HCT116 (cell line): ENCODE measurements around the gene L1CAM. TPM values are rescaled to one million over a fixed set of nuclear protein-coding genes. Genes with fewer than 3 reads are reported as not detected.

ENCODE experiments used
- ATAC-seq: fragments of 200-7000 bp; cut with Tn5 transposase; 2 replicates; pipeline ENCODE4 v1.9.1; 2020; ENCODE audit warnings: mild to moderate bottlenecking, moderate library complexity
- BruUV-seq: library from RNA; stranded (reverse); fragments of 400-500 nt; replicated peaks from 2 replicates; lab custom pipeline; 2021; lab: Mats Ljungman, UMichigan
- CTCF ChIA-PET: fragments of 300-600 bp; sonication (Branson Sonifier 250); formaldehyde crosslinking; loops from one replicate; lab custom pipeline; 2021; ENCODE audit warnings: antibody characterized with exemption; lab: Charles Lee
- POLR2A ChIA-PET: fragments of 300-600, 350-600 bp; sonication (Branson Sonifier 250); formaldehyde crosslinking; loops from one replicate; lab custom pipeline; 2021; ENCODE audit warnings: antibody characterized with exemption; lab: Charles Lee
- RAD21 ChIA-PET, 2 experiments: fragments of 300-600 bp; sonication (Branson Sonifier 250); formaldehyde crosslinking; loops; one replicate each; lab custom pipeline; 2023; ENCODE audit warnings: low total read pairs in 2 of 2; ENCODE audit not compliant: uncharacterized antibody in 2 of 2, unreplicated experiment in 2 of 2, low non-redundant PET in 1 of 2; lab: Charles Lee
- DNase-seq: peaks from one replicate; pipeline ENCODE4 v3.0.0-alpha.2; 2010; ENCODE audit warnings: low read depth, low spot score
- H2AFZ ChIP-seq: fragments of 200-600 bp; shearing (Covaris generic), sonication (generic); 2 replicates; pipeline ENCODE4 v1.6.1; 2017; ENCODE audit warnings: low read depth, mixed run types, mixed read lengths, antibody characterized with exemption, low read length; ENCODE audit not compliant: poor library complexity, severe bottlenecking
- H3K27ac ChIP-seq: 2 replicates; pipeline ENCODE4 v1.5.1; 2012; ENCODE audit warnings: low read depth, low read length
- H3K27me3 ChIP-seq: fragments of 200-600 bp; sonication (generic); 2 replicates; pipeline ENCODE4 v1.6.1; 2016; ENCODE audit warnings: mixed run types, low read length, mixed read lengths; ENCODE audit not compliant: insufficient read depth
- H3K36me3 ChIP-seq, 2 experiments: fragments of 200-500 bp in 1 of 2; fragments of 200-600 bp in 1 of 2; sonication (Bioruptor generic) in 1 of 2; sonication (generic) in 1 of 2; 2 replicates each; pipeline versions ENCODE4 v1.5.1 to v1.6.1; 2014 to 2016; ENCODE audit warnings: low read length in 2 of 2, inconsistent platforms in 1 of 2, mixed read lengths in 1 of 2, mixed run types in 1 of 2; ENCODE audit not compliant: insufficient read depth in 2 of 2, control insufficient read depth in 1 of 2
- H3K4me1 ChIP-seq, 2 experiments: fragments of 200-600 bp in 1 of 2; sonication (generic) in 1 of 2; 2 replicates each; pipeline versions ENCODE4 v1.5.1 to v1.6.1; 2012 to 2017; ENCODE audit warnings: low read length in 2 of 2, inconsistent platforms in 1 of 2, mild to moderate bottlenecking in 1 of 2, mixed read lengths in 1 of 2, mixed run types in 1 of 2, moderate library complexity in 1 of 2; ENCODE audit not compliant: insufficient read depth in 2 of 2, control insufficient read depth in 1 of 2
- H3K4me2 ChIP-seq: fragments of 200-600 bp; sonication (generic); 2 replicates; pipeline ENCODE4 v1.6.1; 2017; ENCODE audit warnings: mixed run types, low read length, mixed read lengths
- H3K4me3 ChIP-seq, 2 experiments: fragments of 200-600 bp in 1 of 2; sonication (generic) in 1 of 2; replicated peaks in 1 of 2; 2 replicates each; pipeline ENCODE4 v1.5.1; 2011 to 2016; ENCODE audit warnings: low read length in 2 of 2, control low read depth in 1 of 2, low read depth in 1 of 2, mild to moderate bottlenecking in 1 of 2, mixed read lengths in 1 of 2, mixed run types in 1 of 2
- H3K79me2 ChIP-seq: fragments of 200-600 bp; sonication (generic); 2 replicates; pipeline ENCODE4 v1.6.1; 2017; ENCODE audit warnings: mild to moderate bottlenecking, mixed run types, low read length, moderate library complexity, mixed read lengths; ENCODE audit not compliant: insufficient read depth
- H3K9ac ChIP-seq: fragments of 200-600 bp; sonication (generic); 2 replicates; pipeline ENCODE4 v1.6.1; 2016; ENCODE audit warnings: low read length, mixed read lengths
- H3K9me2 ChIP-seq: fragments of 200-600 bp; sonication (generic), shearing (Covaris generic); 2 replicates; pipeline ENCODE4 v1.6.1; 2017; ENCODE audit warnings: mixed run types, mild to moderate bottlenecking, moderate library complexity; ENCODE audit not compliant: insufficient read depth
- H3K9me3 ChIP-seq, 2 experiments: fragments of 200-500 bp in 1 of 2; fragments of 200-600 bp in 1 of 2; sonication (Bioruptor generic) in 1 of 2; sonication (generic) in 1 of 2; 2 replicates each; pipeline ENCODE4 v1.6.1; 2014 to 2017; ENCODE audit warnings: low read length in 2 of 2, mixed read lengths in 2 of 2, inconsistent platforms in 1 of 2, low read depth in 1 of 2, mild to moderate bottlenecking in 1 of 2, mixed run types in 1 of 2, moderate library complexity in 1 of 2; ENCODE audit not compliant: control insufficient read depth in 1 of 2, insufficient read depth in 1 of 2
- H4K20me1 ChIP-seq: fragments of 200-600 bp; sonication (generic), shearing (Covaris generic); 2 replicates; pipeline ENCODE4 v1.6.1; 2017; ENCODE audit warnings: mixed run types, mild to moderate bottlenecking, moderate library complexity; ENCODE audit not compliant: insufficient read depth
- ATF3 ChIP-seq: IDR thresholded peaks from 2 replicates; pipeline ENCODE4 v1.6.1; 2012
- CEBPB ChIP-seq: IDR thresholded peaks from 2 replicates; pipeline ENCODE4 v1.6.1; 2012; ENCODE audit warnings: low read depth
- CTCF ChIP-seq, 3 experiments: fragments of 200-600 bp in 1 of 3; sonication (generic) in 1 of 3; IDR thresholded peaks in 2 of 3; conservative IDR thresholded peaks in 1 of 3; 2 replicates each; pipeline ENCODE4 v1.5.1; 2012 to 2017; ENCODE audit warnings: low read depth in 2 of 3, low read length in 2 of 3, antibody characterized with exemption in 1 of 3, borderline replicate concordance in 1 of 3, control low read depth in 1 of 3, mild to moderate bottlenecking in 1 of 3, mixed read lengths in 1 of 3, mixed run types in 1 of 3, moderate library complexity in 1 of 3; ENCODE audit not compliant: insufficient read depth in 1 of 3
- ELF1 ChIP-seq: IDR thresholded peaks from 2 replicates; pipeline ENCODE4 v1.6.1; 2012; ENCODE audit warnings: low read depth, borderline replicate concordance
- EZH2 ChIP-seq: fragments of 200-600 bp; sonication (generic); IDR thresholded peaks from 2 replicates; pipeline ENCODE4 v1.6.1; 2017; ENCODE audit warnings: antibody characterized with exemption, mixed run types
- FOSL1 ChIP-seq: IDR thresholded peaks from 2 replicates; pipeline ENCODE4 v1.6.1; 2012; ENCODE audit warnings: low read depth
- MAX ChIP-seq: IDR thresholded peaks from 2 replicates; pipeline ENCODE4 v1.6.1; 2012
- POLR2A ChIP-seq: IDR thresholded peaks from 2 replicates; pipeline ENCODE4 v1.7.0; 2011; ENCODE audit warnings: borderline replicate concordance; ENCODE audit not compliant: insufficient read depth, insufficient read length; ENCODE audit errors: extremely low read depth
- REST ChIP-seq: IDR thresholded peaks from 2 replicates; pipeline ENCODE4 v1.6.1; 2012; ENCODE audit warnings: low read depth
- SIN3A ChIP-seq: IDR thresholded peaks from 2 replicates; pipeline ENCODE4 v1.6.1; 2012; ENCODE audit warnings: low read depth
- SP1 ChIP-seq: IDR thresholded peaks from 2 replicates; pipeline ENCODE4 v1.6.1; 2012; ENCODE audit warnings: low read depth
- SRF ChIP-seq: IDR thresholded peaks from 2 replicates; pipeline ENCODE4 v1.6.1; 2012; ENCODE audit warnings: low read depth
- TCF7L2 ChIP-seq: IDR thresholded peaks from 2 replicates; pipeline ENCODE4 v1.7.0; 2011; ENCODE audit warnings: borderline replicate concordance, inconsistent platforms; ENCODE audit not compliant: insufficient read depth, insufficient read length; ENCODE audit errors: extremely low read depth
- YY1 ChIP-seq: IDR thresholded peaks from 2 replicates; pipeline ENCODE4 v1.6.1; 2011; ENCODE audit warnings: low read length, low read depth, moderate library complexity, mild to moderate bottlenecking; ENCODE audit not compliant: insufficient replicate concordance; ENCODE audit errors: extremely low read depth
- ZBTB33 ChIP-seq: IDR thresholded peaks from 2 replicates; pipeline ENCODE4 v1.6.1; 2011; ENCODE audit warnings: mild to moderate bottlenecking, low read length, moderate library complexity; ENCODE audit not compliant: insufficient replicate concordance; ENCODE audit errors: extremely low read depth
- ZFX ChIP-seq: fragments of 450-650 bp; IDR thresholded peaks from 2 replicates; pipeline ENCODE4 v1.6.1; 2017
- ZNF274 ChIP-seq: fragments of 200-500 bp; sonication (Bioruptor generic); IDR thresholded peaks from 2 replicates; pipeline ENCODE4 v1.6.1; 2014; ENCODE audit warnings: mild to moderate bottlenecking, low read depth, low read length, inconsistent platforms
- intact Hi-C: fragments of 100-400 bp; cut with micrococcal nuclease; formaldehyde crosslinking; loops from 2 replicates; pipeline ENCODE4 v1.10.0; 2022
- total RNA-seq: library from RNA; stranded (reverse); gene quantifications from one replicate; pipeline ENCODE4 v1.2.1, GENCODE V29; 2021; ENCODE audit not compliant: unreplicated experiment

Gene L1CAM
- total RNA-seq, 1 experiment from 2014 or later, result 14.8 TPM

- no peak for ATAC-seq
- DNase-seq, result no peak
- RAD21 ChIA-PET, result no interaction called here
- Histone ChIP-seq H3K27me3 (no peaks in the 10 kb centered on the region), H3K27ac (no peak overlapping the region), H4K20me1 (no peaks in the 10 kb centered on the region), H3K9me3 (no peaks in the 10 kb centered on the region), H3K79me2 (peaks cover 30% of the 10 kb centered on the region), H3K4me1 (peaks cover 16 to 32% of the 10 kb centered on the region in 2 experiments), H3K9me2 (no peaks in the 10 kb centered on the region), H3K4me3 (no peak overlapping the region), H3K4me2 (no peak overlapping the region), H3K36me3 (peaks cover 0 to 5% of the 10 kb centered on the region in 2 experiments; a peak in 2 of 4 replicates), H2AFZ (no peak overlapping the region), H3K9ac (no peak overlapping the region)
- TF ChIP-seq ZBTB33, result no peak
- TF ChIP-seq MAX, result no peak
- TF ChIP-seq FOSL1, result no peak
- TF ChIP-seq ATF3, result no peak
- TF ChIP-seq YY1, result no peak
- no peak for TF ChIP-seq SRF
- TF ChIP-seq ELF1, result no peak
- no peak for TF ChIP-seq TCF7L2
- TF ChIP-seq ZFX, result no peak
- no peak for TF ChIP-seq SIN3A
- no peak for TF ChIP-seq EZH2
- TF ChIP-seq REST, result no peak
- TF ChIP-seq CEBPB, result no peak
- TF ChIP-seq SP1, result no peak
- no peak for TF ChIP-seq POLR2A
- no peak for TF ChIP-seq CTCF (IDR thresholded peaks at IDR 0.05 in 2 of 3, conservative IDR thresholded peaks at IDR 0.05 in 1 of 3; ENCODE audit: borderline replicate concordance in 1 of 3, insufficient read depth in 1 of 3, low read depth in 2 of 3, low read length in 2 of 3)
- TF ChIP-seq ZNF274, result no peak
- intact Hi-C loops, result no loop called here
- BruUV-seq, result no TSS peak
- POLR2A ChIA-PET, result no interaction called here
- CTCF ChIA-PET, result no interaction called here
Measured at GRCh38 chrX:153931748-153932147, 45.8 kb upstream of the L1CAM start.
